NCI-H82 treated with DMSO at 0.1 percent for 48 hours (cell line): ENCODE results near the gene C13orf46.
"Not testable (repeated sequence)": the region's sequence is repeated elsewhere in the genome, so short reads cannot be mapped to it uniquely, and the experiment has no call there.

Experiments used
- DNase-seq: peaks from one replicate; lab custom pipeline; 2025; ENCODE audit not compliant: unreplicated experiment; lab: John Stamatoyannopoulos, UW

Gene C13orf46

DNA sequence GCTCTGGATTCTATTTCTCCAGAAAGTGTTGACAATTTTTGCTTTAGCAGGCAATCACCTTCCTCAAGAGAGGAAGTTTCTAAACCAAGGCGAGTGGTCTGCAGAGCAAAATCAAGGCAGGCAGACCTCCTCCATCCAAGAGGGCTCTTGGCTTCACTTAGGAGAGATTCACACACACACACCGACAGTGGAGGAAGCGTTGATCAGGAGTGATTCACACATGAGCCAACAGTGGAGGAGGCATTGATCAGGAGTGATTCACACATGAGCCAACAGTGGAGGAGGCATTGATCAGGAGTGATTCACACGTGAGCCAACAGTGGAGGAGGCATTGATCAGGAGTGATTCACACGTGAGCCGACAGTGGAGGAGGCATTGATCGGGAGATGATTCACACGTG lies 60.5 kb downstream of the C13orf46 start:
- not testable (repeated sequence) for DNase-seq

DNA sequence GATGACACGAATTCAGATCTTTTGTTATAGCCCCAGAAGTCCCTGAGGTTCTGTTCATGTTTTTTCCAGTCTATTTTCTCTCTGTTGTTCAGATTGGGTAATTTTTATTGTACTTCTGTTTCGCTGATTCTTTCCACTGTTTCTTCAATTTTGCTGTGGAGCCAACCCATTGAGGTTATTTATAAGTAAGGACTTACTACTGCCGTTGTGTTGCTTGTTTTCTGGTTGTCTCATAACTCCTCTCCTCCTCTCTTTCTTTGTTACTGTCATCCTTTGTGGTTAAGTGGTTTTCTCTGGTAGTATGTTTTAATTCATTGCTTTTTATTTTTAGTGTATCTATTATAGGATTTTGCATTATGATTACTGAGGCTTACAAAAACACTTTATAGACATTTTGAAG lies 61.3 kb downstream of the C13orf46 start:
- no peak for DNase-seq

DNA sequence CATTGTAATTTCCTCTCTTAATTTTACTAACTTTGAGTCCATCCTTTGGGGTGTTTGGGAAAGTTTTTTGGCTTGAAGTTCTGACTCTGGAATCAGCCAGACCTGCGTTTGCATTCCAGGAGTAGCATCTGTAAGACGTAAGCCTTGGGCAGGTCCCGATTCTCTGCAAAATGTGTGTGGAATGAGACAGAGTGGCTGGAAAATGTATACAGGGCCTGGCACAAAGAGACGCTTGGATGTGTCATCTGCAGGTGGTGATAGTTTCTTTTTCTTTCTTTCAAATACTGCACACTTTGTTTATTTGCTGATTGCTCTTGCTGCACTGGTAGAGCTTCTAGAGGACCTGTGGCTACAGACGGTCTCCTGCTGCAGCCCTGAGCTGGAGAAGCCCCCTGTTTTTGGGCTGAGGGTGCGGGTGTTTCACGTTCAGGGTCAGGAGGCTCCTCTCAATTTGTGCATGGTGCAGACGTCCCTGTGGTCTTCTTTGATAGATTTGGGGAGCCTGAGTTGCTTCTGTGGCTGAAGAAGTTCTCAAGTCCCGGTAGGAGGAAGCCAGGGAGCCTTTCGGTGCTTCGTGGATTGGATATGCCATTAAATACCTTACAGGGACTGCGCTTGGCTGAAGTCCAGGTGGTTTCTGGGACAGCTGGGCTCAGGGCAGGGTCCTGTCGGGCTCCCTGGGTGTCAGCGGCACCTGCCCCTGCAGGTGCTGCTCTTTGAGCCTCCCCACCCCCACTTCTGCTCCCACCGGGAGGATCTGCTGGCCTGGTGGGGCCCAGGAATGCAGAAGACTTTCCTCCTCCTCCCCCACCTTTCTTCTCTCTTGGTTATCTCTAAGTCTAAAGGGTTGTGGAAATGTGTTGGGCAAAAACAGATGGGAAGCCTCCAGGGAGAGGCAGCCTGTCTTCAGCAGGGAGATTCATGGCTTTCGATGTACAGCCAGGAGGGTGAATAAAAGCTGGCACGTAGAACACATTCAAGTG lies 66.0 kb downstream of the C13orf46 start:
- DNase-seq = no peak

DNA sequence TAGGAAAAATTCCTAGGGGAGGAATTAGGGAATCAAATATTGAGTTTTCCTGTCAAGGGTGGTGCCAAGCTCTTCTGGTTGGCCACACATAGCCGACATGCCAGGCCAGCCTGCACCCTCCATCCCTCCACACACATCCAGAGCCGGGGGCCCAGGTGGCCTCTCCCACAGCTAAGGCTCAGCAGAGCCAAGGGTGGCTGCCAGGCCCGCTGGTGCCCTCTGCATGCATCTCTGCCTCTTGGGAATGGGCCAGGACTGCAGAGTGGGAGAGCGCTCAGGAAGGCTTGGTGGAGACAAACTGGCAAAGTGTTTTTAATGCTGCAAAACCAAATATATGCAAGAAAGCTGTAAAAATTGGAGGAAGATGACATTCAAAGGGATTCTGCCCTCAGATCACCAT lies 67.3 kb downstream of the C13orf46 start:
- no peak for DNase-seq

DNA sequence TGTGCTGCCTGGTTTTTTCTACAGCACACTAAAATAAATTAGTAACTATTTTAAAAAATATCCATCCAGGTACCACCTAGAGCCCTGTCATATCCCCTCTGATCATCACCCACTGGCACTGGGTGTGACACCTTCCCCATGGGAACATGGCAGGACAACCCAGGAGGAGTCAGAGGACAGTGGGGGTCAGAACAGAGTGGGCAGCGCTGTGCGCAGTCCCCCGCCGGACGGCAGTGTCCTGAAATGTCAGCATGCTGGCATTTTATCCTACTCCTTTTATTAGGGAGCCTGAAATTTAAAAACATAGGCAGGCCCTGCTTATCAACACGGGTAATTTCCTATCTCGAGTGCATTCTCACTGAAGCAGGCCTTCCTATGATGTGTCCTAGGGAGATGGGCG lies 67.9 kb downstream of the C13orf46 start:
- no peak for DNase-seq

DNA sequence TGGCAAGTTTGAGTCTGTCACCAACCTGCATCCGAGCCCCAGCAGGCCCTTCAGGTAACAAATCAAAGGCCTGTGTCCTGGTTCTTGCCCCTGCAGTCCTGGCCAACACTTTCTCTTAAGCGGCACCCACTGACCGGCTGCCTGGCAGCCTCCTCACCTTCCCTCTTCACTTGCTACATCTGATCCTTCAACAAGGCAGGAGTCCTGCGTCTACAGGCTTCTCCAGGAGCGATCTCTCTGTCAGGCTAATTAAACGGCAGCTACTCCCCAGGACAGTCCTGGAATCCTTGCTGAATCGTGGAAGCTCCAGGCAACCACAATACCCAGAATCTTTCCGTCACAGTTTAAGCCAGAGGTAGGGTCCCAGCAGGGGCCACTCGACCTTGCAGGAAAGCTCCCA lies 68.9 kb downstream of the C13orf46 start:
- no peak for DNase-seq

DNA sequence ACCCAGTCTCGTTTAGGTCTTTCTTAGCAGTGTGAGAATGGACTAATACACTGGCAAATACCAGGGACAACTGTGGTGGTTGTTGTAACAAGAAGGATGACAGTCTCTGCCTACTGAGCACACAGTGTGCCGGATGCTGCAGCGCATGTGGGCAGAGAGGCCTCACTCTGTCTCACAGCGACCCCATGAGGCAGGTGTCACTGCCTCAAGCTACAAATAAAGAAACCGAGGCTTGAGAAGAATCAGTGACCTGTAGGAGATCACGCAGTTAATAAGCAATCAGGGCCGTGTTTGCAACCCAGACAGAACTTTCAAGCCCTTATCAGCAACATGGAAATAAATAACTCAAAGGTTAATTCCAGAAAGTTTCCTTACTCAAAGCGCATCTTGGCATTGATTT lies 69.5 kb downstream of the C13orf46 start:
- DNase-seq = no peak

DNA sequence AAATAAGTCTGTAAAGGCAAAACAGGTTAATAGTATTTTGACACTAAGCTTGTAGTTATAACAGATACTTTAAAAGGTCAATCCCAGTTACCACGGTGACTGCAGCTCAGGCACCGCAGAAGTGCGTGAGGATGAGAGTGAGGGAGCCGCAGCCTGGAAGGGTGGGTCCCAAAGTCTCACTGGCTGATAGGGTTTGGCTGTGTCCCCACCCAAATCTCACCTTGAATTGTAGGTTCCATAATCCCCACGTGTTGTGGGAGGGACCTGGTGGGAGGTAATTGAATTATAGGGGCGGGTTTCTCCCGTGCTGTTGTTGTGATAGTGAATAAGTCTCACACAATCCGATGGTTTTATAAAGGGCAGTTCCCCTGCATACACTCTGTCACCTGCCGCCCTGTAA lies 70.0 kb downstream of the C13orf46 start:
- no peak for DNase-seq
